ELF-1 (cell line): Measurements from ENCODE around the gene MAP6.

Experiments used
- DNase-seq: peaks from one replicate; pipeline ENCODE4 v3.0.0-alpha.2; 2016; ENCODE audit warnings: low read depth, low spot score

Gene MAP6

GRCh38 chr11:75554258-75555022 is 114.4 kb downstream of the MAP6 start:
- DNase-seq, result peak; percentile 97

- no peak for DNase-seq
These were observed 115.0 kb downstream of the MAP6 start for GRCh38 chr11:75553889-75554257.

GRCh38 chr11:75553182-75553581 is 115.7 kb downstream of the MAP6 start:
- no peak for DNase-seq

GRCh38 chr11:75549370-75549958 is 119.4 kb downstream of the MAP6 start:
- no peak for DNase-seq

- DNase-seq, result no peak
These were observed 120.1 kb downstream of the MAP6 start for GRCh38 chr11:75548595-75549272.

GRCh38 chr11:75547617-75548058 is 121.2 kb downstream of the MAP6 start:
- peak; percentile 87 for DNase-seq

- no peak for DNase-seq
These were observed 121.7 kb downstream of the MAP6 start for GRCh38 chr11:75547177-75547576.

GRCh38 chr11:75543806-75544205 is 125.0 kb downstream of the MAP6 start:
- no peak for DNase-seq

GRCh38 chr11:75542088-75542438 is 126.8 kb downstream of the MAP6 start:
- no peak for DNase-seq

- DNase-seq, result no peak
These were observed 127.4 kb downstream of the MAP6 start for GRCh38 chr11:75541193-75542087.

GRCh38 chr11:75539459-75540334 is 129.1 kb downstream of the MAP6 start:
- DNase-seq, result no peak

- DNase-seq, result no peak
These were observed 130.5 kb downstream of the MAP6 start for GRCh38 chr11:75538150-75538942.

- DNase-seq, result peak; percentile 79
These were observed 131.1 kb downstream of the MAP6 start for GRCh38 chr11:75537740-75538139.
